ENCODE results near the gene PFKP.

GRCh38 chr10:3091921-3092320 lies 24.6 kb downstream of the PFKP start:
- no peak for TF ChIP-seq EZH2phosphoT487 (IDR thresholded peaks at IDR 0.05; ENCODE audit: borderline replicate concordance, low read length)
- TF ChIP-seq, protein P1, sequence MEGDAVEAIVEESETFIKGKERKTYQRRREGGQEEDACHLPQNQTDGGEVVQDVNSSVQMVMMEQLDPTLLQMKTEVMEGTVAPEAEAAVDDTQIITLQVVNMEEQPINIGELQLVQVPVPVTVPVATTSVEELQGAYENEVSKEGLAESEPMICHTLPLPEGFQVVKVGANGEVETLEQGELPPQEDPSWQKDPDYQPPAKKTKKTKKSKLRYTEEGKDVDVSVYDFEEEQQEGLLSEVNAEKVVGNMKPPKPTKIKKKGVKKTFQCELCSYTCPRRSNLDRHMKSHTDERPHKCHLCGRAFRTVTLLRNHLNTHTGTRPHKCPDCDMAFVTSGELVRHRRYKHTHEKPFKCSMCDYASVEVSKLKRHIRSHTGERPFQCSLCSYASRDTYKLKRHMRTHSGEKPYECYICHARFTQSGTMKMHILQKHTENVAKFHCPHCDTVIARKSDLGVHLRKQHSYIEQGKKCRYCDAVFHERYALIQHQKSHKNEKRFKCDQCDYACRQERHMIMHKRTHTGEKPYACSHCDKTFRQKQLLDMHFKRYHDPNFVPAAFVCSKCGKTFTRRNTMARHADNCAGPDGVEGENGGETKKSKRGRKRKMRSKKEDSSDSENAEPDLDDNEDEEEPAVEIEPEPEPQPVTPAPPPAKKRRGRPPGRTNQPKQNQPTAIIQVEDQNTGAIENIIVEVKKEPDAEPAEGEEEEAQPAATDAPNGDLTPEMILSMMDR (IDR thresholded peaks at IDR 0.05; ENCODE audit: low read depth, low read length, poor library complexity, severe bottlenecking) = no peak

Data from DOHH2 (cell line).